ENCODE data around the gene B3GAT1.

Gene B3GAT1

GRCh38 chr11:134333312-134333711 lies 78.7 kb downstream of the B3GAT1 start:
- H3K27me3 ChIP-seq (ENCODE audit: control insufficient read depth, insufficient read depth, low read length): peaks cover 40% of the 10 kb centered on the region
- no peaks in the 10 kb centered on the region for H3K9me3 ChIP-seq (ENCODE audit: control insufficient read depth, low read depth, low read length)
- no peak overlapping the region for H3K4me3 ChIP-seq (ENCODE audit: low read length)
- peaks cover 11% of the 10 kb centered on the region for H3K4me1 ChIP-seq (ENCODE audit: control insufficient read depth, low read depth, low read length)
- H3K36me3 ChIP-seq (ENCODE audit: control insufficient read depth, low read depth, low read length): no peaks in the 10 kb centered on the region
- no peak overlapping the region for H3K9ac ChIP-seq (ENCODE audit: low read length)
- no peak overlapping the region for H3K27ac ChIP-seq (ENCODE audit: low read length)

- Histone ChIP-seq H3K9ac (ENCODE audit: low read length) (no peak overlapping the region), H3K27me3 (ENCODE audit: control insufficient read depth, insufficient read depth, low read length) (peaks cover 40% of the 10 kb centered on the region), H3K36me3 (ENCODE audit: control insufficient read depth, low read depth, low read length) (no peaks in the 10 kb centered on the region), H3K4me1 (ENCODE audit: control insufficient read depth, low read depth, low read length) (peaks cover 11% of the 10 kb centered on the region), H3K27ac (ENCODE audit: low read length) (no peak overlapping the region), H3K4me3 (ENCODE audit: low read length) (peak overlapping the region; percentile 69), H3K9me3 (ENCODE audit: control insufficient read depth, low read depth, low read length) (no peaks in the 10 kb centered on the region)
These were observed 79.3 kb downstream of the B3GAT1 start for GRCh38 chr11:134332782-134333181.

- H3K9ac ChIP-seq (ENCODE audit: low read length): peak overlapping the region; percentile 34
- peak overlapping the region; percentile 69 for H3K4me3 ChIP-seq (ENCODE audit: low read length)
- no peaks in the 10 kb centered on the region for H3K9me3 ChIP-seq (ENCODE audit: control insufficient read depth, low read depth, low read length)
- peaks cover 11% of the 10 kb centered on the region for H3K4me1 ChIP-seq (ENCODE audit: control insufficient read depth, low read depth, low read length)
- peaks cover 40% of the 10 kb centered on the region for H3K27me3 ChIP-seq (ENCODE audit: control insufficient read depth, insufficient read depth, low read length)
- H3K36me3 ChIP-seq (ENCODE audit: control insufficient read depth, low read depth, low read length): no peaks in the 10 kb centered on the region
- no peak overlapping the region for H3K27ac ChIP-seq (ENCODE audit: low read length)
These were observed 79.8 kb downstream of the B3GAT1 start for GRCh38 chr11:134332189-134332631.

- H3K9ac ChIP-seq (ENCODE audit: low read length): peak within 1 kb of the TSS; percentile 34
- H3K27me3 ChIP-seq (ENCODE audit: control insufficient read depth, insufficient read depth, low read length): peaks cover 40% of the 10 kb centered on the region
- no peaks in the 10 kb centered on the region for H3K9me3 ChIP-seq (ENCODE audit: control insufficient read depth, low read depth, low read length)
- peak within 1 kb of the TSS; percentile 69 for H3K4me3 ChIP-seq (ENCODE audit: low read length)
- H3K4me1 ChIP-seq (ENCODE audit: control insufficient read depth, low read depth, low read length): peaks cover 11% of the 10 kb centered on the region
- H3K36me3 ChIP-seq (ENCODE audit: control insufficient read depth, low read depth, low read length): no peaks in the 10 kb centered on the region
- no peak within 1 kb of the TSS for H3K27ac ChIP-seq (ENCODE audit: low read length)
These were observed 80.5 kb downstream of the B3GAT1 start, which contains the start of gene GLB1L2 for GRCh38 chr11:134331354-134332188. TSS of gene GLB1L2 (plus strand) at chr11:134331988. CDS start at chr11:134332062, 74 bp downstream.

GRCh38 chr11:134330611-134331353 lies 81.3 kb downstream of the B3GAT1 start:
- Histone ChIP-seq H3K9ac (ENCODE audit: low read length) (no peak overlapping the region), H3K27ac (ENCODE audit: low read length) (no peak overlapping the region), H3K36me3 (ENCODE audit: control insufficient read depth, low read depth, low read length) (no peaks in the 10 kb centered on the region), H3K4me3 (ENCODE audit: low read length) (peak overlapping the region; percentile 53), H3K27me3 (ENCODE audit: control insufficient read depth, insufficient read depth, low read length) (peaks cover 40% of the 10 kb centered on the region), H3K4me1 (ENCODE audit: control insufficient read depth, low read depth, low read length) (peaks cover 11% of the 10 kb centered on the region), H3K9me3 (ENCODE audit: control insufficient read depth, low read depth, low read length) (no peaks in the 10 kb centered on the region)

All from iPS-18a (cell line).